PC-9 (cell line): ENCODE results near the gene ACTN3. TPM values are rescaled to one million over a fixed set of nuclear protein-coding genes. Genes with fewer than 3 reads are reported as not detected.

Experiments used
- Bru-seq: library from RNA; stranded (reverse); fragments of 400-500 nt; gene quantifications from one replicate; lab custom pipeline; 2021; lab: Mats Ljungman, UMichigan
- BruChase-seq, 2 experiments: library from RNA; stranded (reverse); fragments of 400-500 nt; gene quantifications; one replicate each; lab custom pipeline; 2021; lab: Mats Ljungman, UMichigan
- BruUV-seq: library from RNA; stranded (reverse); fragments of 400-500 nt; replicated peaks from 2 replicates; lab custom pipeline; 2021; lab: Mats Ljungman, UMichigan
- CTCF ChIA-PET: fragments of 300-600 bp; sonication (Branson Sonifier 250); formaldehyde crosslinking; loops from one replicate; lab custom pipeline; 2022; ENCODE audit warnings: antibody characterized with exemption; lab: Charles Lee
- POLR2A ChIA-PET: fragments of 300-600 bp; sonication (Branson Sonifier 250); formaldehyde crosslinking; loops from one replicate; lab custom pipeline; 2022; ENCODE audit warnings: antibody characterized with exemption; ENCODE audit not compliant: unreplicated experiment; lab: Charles Lee
- DNase-seq, 2 experiments: peaks; one replicate each; pipeline versions ENCODE4 v3.0.0 to v3.0.0-alpha.2; 2015 to 2022; ENCODE audit warnings: mixed read lengths in 1 of 2
- H2AFZ ChIP-seq: fragments of 200-600 bp; sonication (generic); 2 replicates; pipeline ENCODE4 v1.8.1; 2017; ENCODE audit warnings: antibody characterized with exemption
- H3F3A ChIP-seq: fragments of 200-600 bp; sonication (generic); 2 replicates; pipeline ENCODE4 v1.8.1; 2017; ENCODE audit warnings: antibody characterized with exemption, mild to moderate bottlenecking, low read depth; ENCODE audit not compliant: insufficient read depth
- H3K27ac ChIP-seq: fragments of 200-600 bp; sonication (generic); 2 replicates; pipeline ENCODE4 v1.6.1; 2016; ENCODE audit warnings: mixed run types
- H3K27me3 ChIP-seq: fragments of 200-600 bp; sonication (generic); 2 replicates; pipeline ENCODE4 v1.6.1; 2016; ENCODE audit warnings: low read depth, mixed run types; ENCODE audit not compliant: insufficient read depth
- H3K36me3 ChIP-seq: fragments of 200-600 bp; sonication (generic); 2 replicates; pipeline ENCODE4 v1.6.1; 2016; ENCODE audit warnings: low read depth, mixed run types
- H3K4me1 ChIP-seq: fragments of 200-600 bp; sonication (generic); replicated peaks from 2 replicates; pipeline ENCODE4 v1.6.1; 2016; ENCODE audit warnings: mixed run types; ENCODE audit not compliant: insufficient read depth
- H3K4me2 ChIP-seq: fragments of 200-600 bp; sonication (generic); 2 replicates; pipeline ENCODE4 v1.6.1; 2017; ENCODE audit warnings: mixed run types
- H3K4me3 ChIP-seq: fragments of 200-600 bp; sonication (generic); 2 replicates; pipeline ENCODE4 v1.6.1; 2016; ENCODE audit warnings: mixed run types
- H3K79me2 ChIP-seq: fragments of 200-600 bp; sonication (generic); 2 replicates; pipeline ENCODE4 v1.6.1; 2017; ENCODE audit warnings: low read depth, mixed run types
- H3K9me2 ChIP-seq: fragments of 200-600 bp; sonication (generic); 2 replicates; pipeline ENCODE4 v1.8.1; 2017; ENCODE audit warnings: mild to moderate bottlenecking; ENCODE audit not compliant: insufficient read depth
- H3K9me3 ChIP-seq: fragments of 200-600 bp; sonication (generic); 2 replicates; pipeline ENCODE4 v1.8.1; 2016; ENCODE audit warnings: low read depth; ENCODE audit not compliant: insufficient read depth
- H4K20me1 ChIP-seq: fragments of 200-600 bp; sonication (generic); 2 replicates; pipeline ENCODE4 v1.8.1; 2017; ENCODE audit not compliant: insufficient read depth
- EZH2 ChIP-seq: fragments of 200-600 bp; sonication (generic); IDR thresholded peaks from 2 replicates; pipeline ENCODE4 v1.8.0; 2017; ENCODE audit warnings: antibody characterized with exemption, low read depth
- intact Hi-C: fragments of 100-400 bp; cut with micrococcal nuclease; formaldehyde crosslinking; loops from one replicate; pipeline ENCODE4 v1.10.0; 2022; ENCODE audit not compliant: unreplicated experiment
- long read RNA-seq: library from polyadenylated mRNA; stranded (forward); transcript quantifications from one replicate; pipeline ENCODE4 v2.0.0, GENCODE V29; 2022
- total RNA-seq: library from RNA; stranded (reverse); gene quantifications from 2 replicates; pipeline ENCODE4 v1.2.3, GENCODE V29; 2021
- TF ChIP-seq, protein P1 (sequence below): fragments of 200-600 bp; sonication (generic); conservative IDR thresholded peaks from 2 replicates; pipeline ENCODE4 v1.6.1; 2017; ENCODE audit warnings: mixed run types, antibody characterized with exemption, mild to moderate bottlenecking, moderate library complexity

ACTN3 gene
- total RNA-seq: not detected in 2 replicates
- Bru-seq, nascent RNA: percentile 8 among the genes with signal in this experiment
- percentile 9 among the genes with signal in this experiment for BruChase-seq, experiment 1, labeled RNA remaining after a 2-hour chase
- BruChase-seq, experiment 2, labeled RNA remaining after a 6-hour chase: percentile 12 among the genes with signal in this experiment
- long read RNA-seq: 0 reads

DNA sequence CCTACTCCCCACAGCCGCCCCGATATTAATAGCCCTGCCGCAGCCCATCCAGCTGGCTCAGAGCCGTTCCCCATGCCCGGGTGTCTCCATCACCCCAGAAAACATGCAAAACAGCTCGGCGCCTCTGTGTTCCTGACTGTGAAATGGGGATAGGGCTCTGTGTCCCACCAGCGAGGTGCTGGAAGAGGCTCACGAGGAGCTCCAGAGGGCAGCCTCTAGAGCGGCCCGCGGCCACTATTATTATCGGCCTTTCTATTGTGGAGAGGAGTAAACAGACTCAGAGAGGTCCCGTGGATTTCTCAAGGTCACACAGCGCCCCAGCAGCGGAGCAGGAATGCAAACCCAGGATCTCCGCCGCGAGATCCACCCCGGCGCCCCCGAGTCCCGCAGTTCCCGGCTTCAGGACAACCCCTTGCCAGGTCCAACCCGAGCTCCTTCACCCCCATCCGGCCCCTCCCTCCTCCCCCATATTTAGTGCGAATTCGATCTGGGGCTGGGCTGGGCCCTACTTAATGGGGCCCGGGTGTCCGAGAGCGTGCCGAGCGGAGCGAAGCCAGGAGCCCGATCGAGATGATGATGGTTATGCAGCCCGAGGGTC, at the start of gene ACTN3:
ACTN3 (plus strand) TSS at position 536 of the 598 bp plus-strand sequence; CDS start at position 571, 35 bp downstream.
- CTCF ChIA-PET: no interaction called here

DNA sequence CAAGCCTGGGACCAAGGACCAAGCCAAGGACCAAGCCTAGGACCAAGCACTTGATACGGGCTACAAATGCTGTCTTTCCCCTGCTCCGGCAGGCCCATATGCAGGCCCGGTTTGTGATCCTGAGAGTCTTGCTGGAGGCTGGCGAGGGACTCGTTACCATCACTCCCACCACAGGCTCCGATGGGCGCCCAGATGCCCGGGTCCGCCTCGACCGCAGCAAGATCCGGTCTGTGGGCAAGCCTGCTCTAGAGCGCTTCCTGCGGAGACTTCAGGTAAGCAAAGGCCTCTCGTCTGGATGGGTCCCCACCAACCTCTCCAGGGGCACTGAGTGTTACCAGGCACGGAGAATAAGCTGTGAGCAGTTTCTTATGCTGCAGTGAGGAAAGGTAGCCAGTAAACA, 49.5 kb upstream of the ACTN3 start:
- no peak overlapping the region for H2AFZ ChIP-seq
- BruUV-seq: no TSS peak
- H3K27me3 ChIP-seq: no peaks in the 10 kb centered on the region
- H3K27ac ChIP-seq: no peak overlapping the region
- H3F3A ChIP-seq: 0 out of 2 replicates have a peak, but pooled peaks cover 4% of the 10 kb centered on the region
- TF ChIP-seq, protein P1, sequence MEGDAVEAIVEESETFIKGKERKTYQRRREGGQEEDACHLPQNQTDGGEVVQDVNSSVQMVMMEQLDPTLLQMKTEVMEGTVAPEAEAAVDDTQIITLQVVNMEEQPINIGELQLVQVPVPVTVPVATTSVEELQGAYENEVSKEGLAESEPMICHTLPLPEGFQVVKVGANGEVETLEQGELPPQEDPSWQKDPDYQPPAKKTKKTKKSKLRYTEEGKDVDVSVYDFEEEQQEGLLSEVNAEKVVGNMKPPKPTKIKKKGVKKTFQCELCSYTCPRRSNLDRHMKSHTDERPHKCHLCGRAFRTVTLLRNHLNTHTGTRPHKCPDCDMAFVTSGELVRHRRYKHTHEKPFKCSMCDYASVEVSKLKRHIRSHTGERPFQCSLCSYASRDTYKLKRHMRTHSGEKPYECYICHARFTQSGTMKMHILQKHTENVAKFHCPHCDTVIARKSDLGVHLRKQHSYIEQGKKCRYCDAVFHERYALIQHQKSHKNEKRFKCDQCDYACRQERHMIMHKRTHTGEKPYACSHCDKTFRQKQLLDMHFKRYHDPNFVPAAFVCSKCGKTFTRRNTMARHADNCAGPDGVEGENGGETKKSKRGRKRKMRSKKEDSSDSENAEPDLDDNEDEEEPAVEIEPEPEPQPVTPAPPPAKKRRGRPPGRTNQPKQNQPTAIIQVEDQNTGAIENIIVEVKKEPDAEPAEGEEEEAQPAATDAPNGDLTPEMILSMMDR: no peak
- TF ChIP-seq EZH2: no peak
- no peak overlapping the region for H3K4me3 ChIP-seq
- H3K4me2 ChIP-seq: no peak overlapping the region
- 0 out of 2 replicates have a peak, but pooled peaks cover 4% of the 10 kb centered on the region for H4K20me1 ChIP-seq
- H3K36me3 ChIP-seq: no peaks in the 10 kb centered on the region; the same call in 1 of the 2 replicates
- H3K79me2 ChIP-seq: no peaks in the 10 kb centered on the region
- H3K9me2 ChIP-seq: no peaks in the 10 kb centered on the region
- POLR2A ChIA-PET: no interaction called here
- CTCF ChIA-PET: no interaction called here
- intact Hi-C loops: no loop called here
- H3K4me1 ChIP-seq: no peaks in the 10 kb centered on the region
- no peak for DNase-seq
- no peaks in the 10 kb centered on the region for H3K9me3 ChIP-seq

More for the DNA sequence above, at the start of gene ACTN3:
- BruUV-seq: no TSS peak
- Histone ChIP-seq H3K27me3 (peaks cover 33% of the 10 kb centered on the region), H3K9me3 (no peaks in the 10 kb centered on the region), H3K4me1 (peaks cover 13% of the 10 kb centered on the region), H2AFZ (peak within 1 kb of the TSS; percentile 90), H4K20me1 (no peaks in the 10 kb centered on the region), H3F3A (peaks cover 14% of the 10 kb centered on the region; the same call in 1 of the 2 replicates), H3K9me2 (no peaks in the 10 kb centered on the region), H3K27ac (no peak within 1 kb of the TSS), H3K36me3 (no peaks in the 10 kb centered on the region), H3K4me2 (peak within 1 kb of the TSS; percentile 95), H3K4me3 (peak within 1 kb of the TSS; percentile 87), H3K79me2 (no peaks in the 10 kb centered on the region)
- DNase-seq: no peak
- intact Hi-C loops: loop anchor here (2.0 kb wide), 2 partner anchors 22 to 72 kb away; partner anchors contain the start of gene CTSF
- TF ChIP-seq, protein P1: no peak
- no peak for TF ChIP-seq EZH2
- POLR2A ChIA-PET: interaction anchor here (0.5 to 0.8 kb wide), 4 partner anchors 22 to 229 kb away, joined by 3 to 9 read pairs (median 6); partner anchors contain the start of genes CTSF and RBM14

DNA sequence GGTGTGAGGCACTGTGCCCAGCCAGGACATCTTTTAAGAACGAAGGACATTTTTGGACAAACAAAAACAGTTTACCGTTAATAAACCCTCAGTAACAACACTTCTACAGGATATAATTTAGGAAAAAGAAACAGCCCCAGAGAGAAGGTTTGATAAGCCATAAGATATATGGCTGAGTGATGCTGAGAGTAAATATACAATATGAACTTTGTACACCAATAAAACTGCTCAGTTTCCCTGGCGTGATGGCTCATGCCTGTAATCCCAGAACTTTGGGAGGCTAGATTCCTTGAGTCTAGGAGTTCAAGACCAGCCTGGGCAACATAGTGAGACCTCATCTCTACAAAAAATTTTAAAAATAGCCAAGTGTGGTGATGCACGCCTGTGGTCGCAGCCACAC, 48.2 kb upstream of the ACTN3 start:
- Histone ChIP-seq H4K20me1 (no peaks in the 10 kb centered on the region), H3K9me3 (no peaks in the 10 kb centered on the region), H3K4me3 (no peak overlapping the region), H3K4me2 (no peak overlapping the region), H3K4me1 (no peaks in the 10 kb centered on the region), H3F3A (0 out of 2 replicates have a peak, but pooled peaks cover 4% of the 10 kb centered on the region), H3K27me3 (no peaks in the 10 kb centered on the region), H2AFZ (no peak overlapping the region), H3K27ac (no peak overlapping the region), H3K79me2 (no peaks in the 10 kb centered on the region), H3K9me2 (no peaks in the 10 kb centered on the region), H3K36me3 (no peaks in the 10 kb centered on the region; the same call in 1 of the 2 replicates)
- ChIA-PET CTCF (no interaction called here), POLR2A (no interaction called here)
- BruUV-seq: no TSS peak
- no peak for DNase-seq
- TF ChIP-seq, protein P1: no peak
- no peak for TF ChIP-seq EZH2
- intact Hi-C loops: no loop called here
